HG02588 (cell line): ENCODE data around the gene SIRPG.
"Not testable (repeated sequence)": the region's sequence is repeated elsewhere in the genome, so short reads cannot be mapped to it uniquely, and the experiment has no call there.

Experiments used
- ATAC-seq: cut with Tn5 transposase; IDR thresholded peaks from one replicate; pipeline ENCODE4 v1.9.1; 2021; ENCODE audit warnings: mild to moderate bottlenecking, moderate library complexity; ENCODE audit not compliant: unreplicated experiment

The SIRPG gene

DNA sequence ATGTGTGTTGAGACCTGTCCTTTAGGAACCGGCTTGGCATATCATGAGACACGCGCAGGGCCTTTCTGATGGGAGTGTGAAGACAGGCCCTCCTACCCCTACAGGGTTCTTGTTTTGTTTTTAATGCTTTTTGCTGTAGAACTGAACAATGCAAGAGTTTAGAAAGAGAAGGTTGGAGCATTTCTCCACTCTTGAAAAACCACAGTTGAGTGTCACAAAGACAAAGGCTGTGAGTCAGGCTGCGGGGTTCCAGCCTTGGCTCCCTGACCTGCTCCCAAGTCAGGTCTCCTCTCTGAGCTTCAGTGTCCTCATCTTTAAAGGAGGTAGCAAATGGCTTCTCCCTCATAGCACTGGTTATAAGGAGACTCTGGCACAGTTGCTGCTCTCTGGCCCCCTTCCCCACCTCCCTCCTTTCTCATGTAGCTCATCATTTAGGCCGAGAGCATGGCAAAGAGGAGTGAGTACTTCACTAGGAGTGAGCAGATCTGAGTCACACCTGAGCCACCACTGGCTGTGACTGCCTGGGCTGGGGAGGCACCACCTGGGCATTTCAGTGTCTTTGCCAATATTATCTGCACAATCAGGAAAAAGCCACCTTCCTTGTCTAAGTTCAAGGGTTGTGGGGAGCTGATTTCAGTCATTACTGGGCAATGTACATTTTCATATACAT, 48.8 kb downstream of the SIRPG start:
- not testable (repeated sequence) for ATAC-seq

DNA sequence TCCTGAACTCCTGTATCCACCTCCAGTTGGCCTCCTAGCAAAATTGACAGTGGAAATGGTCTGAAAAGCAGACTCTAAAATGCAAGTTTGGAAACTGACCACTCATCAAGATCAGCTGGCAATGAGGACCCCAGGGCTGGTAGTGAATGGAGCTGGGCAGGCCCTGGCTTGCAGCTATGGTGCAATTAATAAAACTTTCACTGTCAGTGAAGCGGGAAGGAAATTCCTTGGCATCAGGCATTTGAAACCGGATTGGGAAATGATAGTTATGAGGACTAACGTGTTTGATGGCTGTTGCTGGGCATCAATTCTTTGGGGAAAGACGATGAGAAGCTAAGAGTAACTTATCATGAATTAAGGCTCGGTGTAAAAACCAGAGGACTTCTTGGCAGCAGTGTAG, 56.8 kb downstream of the SIRPG start:
- no peak for ATAC-seq

DNA sequence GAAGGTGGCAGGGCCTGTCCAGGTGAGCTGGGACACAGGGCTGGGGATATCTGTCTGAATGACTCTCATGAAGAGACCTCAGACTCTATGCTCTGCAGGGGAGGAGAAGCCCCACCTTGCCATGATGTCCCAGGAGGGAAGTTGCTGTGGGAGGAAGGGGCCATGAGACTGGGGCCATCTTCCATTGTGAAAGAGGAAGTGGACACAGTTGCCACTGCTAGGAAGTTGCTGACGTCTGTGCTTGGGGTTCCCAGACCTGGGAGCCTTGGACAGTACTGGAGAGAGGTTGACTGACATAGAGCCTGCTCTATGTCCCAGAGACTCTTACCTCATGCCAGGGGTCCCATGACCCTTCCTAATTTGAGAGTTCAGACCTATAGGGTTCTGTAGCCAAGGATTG, 62.2 kb downstream of the SIRPG start:
- no peak for ATAC-seq

DNA sequence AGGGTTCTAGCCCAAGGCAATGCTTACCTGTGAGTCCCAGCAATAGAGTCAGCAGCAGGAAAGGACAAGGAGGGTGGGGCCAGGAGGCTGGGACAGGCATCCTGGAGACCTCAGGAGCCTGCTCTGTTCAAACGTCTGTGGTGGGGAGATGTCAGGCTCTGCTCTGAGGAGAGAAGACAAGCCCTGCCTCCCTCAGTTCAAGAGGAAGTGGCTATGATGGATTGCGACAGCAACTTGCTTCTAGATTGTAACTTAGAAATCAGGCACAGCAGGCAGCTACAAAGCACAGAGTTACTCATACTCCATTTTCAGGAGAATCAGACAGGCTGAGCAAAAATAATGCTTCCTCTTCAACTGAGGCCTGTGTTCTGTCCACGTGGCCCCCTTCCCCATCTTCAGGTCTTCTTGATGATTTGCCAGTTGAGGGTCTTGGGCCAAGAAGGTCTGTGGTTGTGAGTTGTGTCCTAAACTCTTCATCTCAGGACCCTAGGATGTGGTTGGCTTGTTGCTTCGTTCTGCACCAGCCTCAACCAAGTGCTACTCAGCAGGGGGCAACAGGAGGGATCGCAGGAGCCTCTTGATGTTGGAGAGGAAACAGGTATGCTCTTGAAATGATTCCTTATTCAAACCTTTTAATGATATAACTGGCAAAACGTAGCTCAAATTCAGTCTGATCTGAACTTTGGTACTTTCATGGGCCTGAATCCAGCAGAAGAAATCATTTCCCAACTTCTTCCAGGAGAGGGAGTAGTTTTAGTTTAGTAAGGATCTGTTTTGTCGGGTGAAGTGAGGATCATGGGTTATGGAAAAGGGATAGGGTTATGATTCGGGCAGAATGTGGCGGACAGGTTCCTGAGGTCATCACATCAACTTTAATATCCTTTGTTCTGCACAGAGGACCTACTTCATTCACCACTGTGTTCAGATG, 68.8 kb downstream of the SIRPG start:
- ATAC-seq = no peak

DNA sequence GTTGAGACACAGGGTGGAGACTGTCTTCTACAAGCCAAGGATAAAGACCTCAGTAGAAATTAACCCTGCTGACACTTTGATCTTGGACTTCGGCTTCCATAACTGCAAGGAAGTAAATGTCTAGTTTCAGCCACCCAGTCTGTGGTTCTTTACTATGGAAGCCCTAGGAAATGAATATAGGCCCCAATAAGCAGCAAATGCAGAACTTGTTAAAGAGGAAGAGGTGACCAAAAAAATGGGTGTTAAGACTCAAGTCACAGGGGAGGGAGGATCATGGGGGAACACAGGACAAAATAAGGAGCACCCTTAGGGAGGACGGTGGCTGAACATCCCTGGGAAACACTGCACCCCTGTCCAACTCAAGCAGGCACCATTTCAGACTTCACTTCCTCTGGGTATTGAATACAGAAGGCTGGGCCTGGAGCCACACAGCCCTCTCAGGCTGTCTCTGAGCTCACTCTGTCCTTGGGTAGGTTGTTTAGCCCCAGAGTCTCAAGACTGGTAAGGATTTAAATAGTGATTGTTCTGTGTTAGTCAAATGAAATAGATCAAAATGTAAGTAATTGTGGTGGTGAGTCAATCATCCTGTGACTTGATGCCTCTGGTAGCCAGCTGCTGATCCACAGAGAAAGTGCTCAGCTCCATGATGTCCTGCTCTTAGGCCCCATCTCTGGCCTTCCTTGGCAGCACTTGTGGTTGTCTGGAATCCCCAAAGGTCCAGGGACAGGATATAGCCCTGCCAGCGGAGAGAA, 69.6 kb downstream of the SIRPG start:
- ATAC-seq = no peak

DNA sequence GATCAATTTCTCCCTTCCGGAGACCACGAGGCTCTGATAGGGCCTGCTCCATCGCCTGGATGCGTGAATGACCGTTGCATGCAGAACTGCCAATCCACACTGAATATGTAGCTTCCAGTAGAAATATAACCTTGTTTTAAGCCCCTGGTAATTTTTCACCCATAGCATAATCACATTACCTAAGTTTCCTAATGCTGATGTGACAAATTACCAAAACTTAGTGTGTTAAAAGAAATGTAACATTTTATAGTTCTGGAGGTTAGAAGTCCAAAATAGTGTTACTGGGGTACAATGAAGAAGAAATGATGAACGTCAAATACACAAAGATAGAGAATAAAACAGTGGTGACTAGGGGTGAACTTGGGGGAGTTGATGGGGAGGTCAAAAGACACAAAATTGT, 78.1 kb downstream of the SIRPG start:
- ATAC-seq = no peak
